ENCODE results near the gene CAMK1. TPM values are rescaled to one million over a fixed set of nuclear protein-coding genes. Genes with fewer than 3 reads are reported as not detected.

Gene CAMK1
- total and polyA plus RNA-seq, 9 of the 15 experiments (the other 6 are each of a cell fraction or from before 2014, with no cell fraction given): 0.23 to 10.7 (median 6.0) TPM

GRCh38 chr3:9715764-9716437 is 53.8 kb downstream of the CAMK1 start (continued):
- TF ChIP-seq ATF6 (CRISPR knock-in tag; IDR thresholded peaks at IDR 0.05) (no peak), ZNF431 (CRISPR knock-in tag; IDR thresholded peaks at IDR 0.05) (no peak), MXI1 (IDR thresholded peaks at IDR 0.05; ENCODE audit: low read depth, low read length) (peak; percentile 23; the same call in 1 of the 2 replicates), ZNF764 (CRISPR knock-in tag; IDR thresholded peaks at IDR 0.05; ENCODE audit: low read depth) (no peak), TSC22D4 (tag; IDR thresholded peaks at IDR 0.05) (no peak), MCM2 (IDR thresholded peaks at IDR 0.05; ENCODE audit: low read depth) (no peak), MEF2D (tag; conservative IDR thresholded peaks at IDR 0.05; ENCODE audit: low read depth) (no peak), ZZZ3 (IDR thresholded peaks at IDR 0.05) (peak; percentile 38; the same call in 1 of the 2 replicates), ZNF263 (CRISPR knock-in tag; IDR thresholded peaks at IDR 0.05; ENCODE audit: borderline replicate concordance) (peak; percentile 58), ARID4B (CRISPR knock-in tag; IDR thresholded peaks at IDR 0.05) (no peak), TAF7 (tag; IDR thresholded peaks at IDR 0.05) (no peak), ZNF655 (CRISPR knock-in tag; IDR thresholded peaks at IDR 0.05) (no peak), CCNT2 (IDR thresholded peaks at IDR 0.05; ENCODE audit: borderline replicate concordance, extremely low read depth, insufficient read length, low read depth, low read length) (no peak), ZNF695 (CRISPR knock-in tag; IDR thresholded peaks at IDR 0.05) (no peak), SPI1 (IDR thresholded peaks at IDR 0.05; ENCODE audit: borderline replicate concordance, low read depth, low read length) (peak; percentile 67; the same call in 1 of the 2 replicates), EZH2 (IDR thresholded peaks at IDR 0.05; ENCODE audit: borderline replicate concordance, low read depth, low read length) (no peak), ELK1 (CRISPR knock-in tag; IDR thresholded peaks at IDR 0.05) (no peak), WHSC1 (IDR thresholded peaks at IDR 0.05; ENCODE audit: low read length) (no peak)
